Hepatocyte (in vitro differentiated cells): Measurements from ENCODE around the gene EGLN3.
A peak's percentile ranks its signal among the peaks of the same experiment; 100 is the strongest.

Experiments used
- EZH2 ChIP-seq: fragments of 200-600 bp; sonication (generic); IDR thresholded peaks from 2 replicates; pipeline ENCODE4 v1.6.1; 2016; ENCODE audit warnings: antibody characterized with exemption, mild to moderate bottlenecking, borderline replicate concordance
- TF ChIP-seq, protein P1 (sequence below): fragments of 200-600 bp; sonication (generic); IDR thresholded peaks from 2 replicates; pipeline ENCODE4 v1.5.1; 2016; ENCODE audit warnings: antibody characterized with exemption, mild to moderate bottlenecking; ENCODE audit not compliant: poor library complexity

- TF ChIP-seq, protein P1, sequence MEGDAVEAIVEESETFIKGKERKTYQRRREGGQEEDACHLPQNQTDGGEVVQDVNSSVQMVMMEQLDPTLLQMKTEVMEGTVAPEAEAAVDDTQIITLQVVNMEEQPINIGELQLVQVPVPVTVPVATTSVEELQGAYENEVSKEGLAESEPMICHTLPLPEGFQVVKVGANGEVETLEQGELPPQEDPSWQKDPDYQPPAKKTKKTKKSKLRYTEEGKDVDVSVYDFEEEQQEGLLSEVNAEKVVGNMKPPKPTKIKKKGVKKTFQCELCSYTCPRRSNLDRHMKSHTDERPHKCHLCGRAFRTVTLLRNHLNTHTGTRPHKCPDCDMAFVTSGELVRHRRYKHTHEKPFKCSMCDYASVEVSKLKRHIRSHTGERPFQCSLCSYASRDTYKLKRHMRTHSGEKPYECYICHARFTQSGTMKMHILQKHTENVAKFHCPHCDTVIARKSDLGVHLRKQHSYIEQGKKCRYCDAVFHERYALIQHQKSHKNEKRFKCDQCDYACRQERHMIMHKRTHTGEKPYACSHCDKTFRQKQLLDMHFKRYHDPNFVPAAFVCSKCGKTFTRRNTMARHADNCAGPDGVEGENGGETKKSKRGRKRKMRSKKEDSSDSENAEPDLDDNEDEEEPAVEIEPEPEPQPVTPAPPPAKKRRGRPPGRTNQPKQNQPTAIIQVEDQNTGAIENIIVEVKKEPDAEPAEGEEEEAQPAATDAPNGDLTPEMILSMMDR, result peak; percentile 29
- no peak for TF ChIP-seq EZH2
These were observed 42.2 kb downstream of the EGLN3 start for GRCh38 chr14:33908540-33909223.
